ENCODE data around the gene TMEM222. TPM values are rescaled to one million over a fixed set of nuclear protein-coding genes. Genes with fewer than 3 reads are reported as not detected.

The TMEM222 gene
- total and polyA plus RNA-seq, 12 donors: 30.7 to 73.2 (median 49.8) TPM

DNA sequence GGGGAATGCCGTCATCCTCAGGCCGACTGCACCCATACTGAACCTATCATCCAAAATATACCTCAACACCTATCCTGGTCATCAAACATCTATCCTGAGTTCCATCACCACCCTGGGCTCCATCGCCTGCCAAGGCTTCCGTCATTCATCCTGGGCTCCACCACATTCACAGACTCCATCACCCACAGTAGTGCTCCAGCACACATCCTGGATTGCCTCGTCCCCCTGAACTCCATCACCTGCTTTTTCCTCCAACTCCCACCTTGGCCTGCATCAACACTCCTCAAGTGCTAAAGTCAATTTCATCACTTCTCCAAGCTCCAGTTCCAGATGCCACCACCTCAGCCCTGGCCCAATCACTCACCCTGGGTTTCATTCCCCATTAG, 37.0 kb downstream of the TMEM222 start:
- H3K4me3 ChIP-seq: no peak overlapping the region
- H3K27ac ChIP-seq: no peak overlapping the region
- peaks cover 0 to 74% of the 10 kb centered on the region in 2 donors for H3K36me3 ChIP-seq (replicated peaks in 1 of 2)
- H3K4me1 ChIP-seq (replicated peaks in 1 of 2): peaks cover 0 to 5% of the 10 kb centered on the region in 2 donors
- TF ChIP-seq, protein P1, sequence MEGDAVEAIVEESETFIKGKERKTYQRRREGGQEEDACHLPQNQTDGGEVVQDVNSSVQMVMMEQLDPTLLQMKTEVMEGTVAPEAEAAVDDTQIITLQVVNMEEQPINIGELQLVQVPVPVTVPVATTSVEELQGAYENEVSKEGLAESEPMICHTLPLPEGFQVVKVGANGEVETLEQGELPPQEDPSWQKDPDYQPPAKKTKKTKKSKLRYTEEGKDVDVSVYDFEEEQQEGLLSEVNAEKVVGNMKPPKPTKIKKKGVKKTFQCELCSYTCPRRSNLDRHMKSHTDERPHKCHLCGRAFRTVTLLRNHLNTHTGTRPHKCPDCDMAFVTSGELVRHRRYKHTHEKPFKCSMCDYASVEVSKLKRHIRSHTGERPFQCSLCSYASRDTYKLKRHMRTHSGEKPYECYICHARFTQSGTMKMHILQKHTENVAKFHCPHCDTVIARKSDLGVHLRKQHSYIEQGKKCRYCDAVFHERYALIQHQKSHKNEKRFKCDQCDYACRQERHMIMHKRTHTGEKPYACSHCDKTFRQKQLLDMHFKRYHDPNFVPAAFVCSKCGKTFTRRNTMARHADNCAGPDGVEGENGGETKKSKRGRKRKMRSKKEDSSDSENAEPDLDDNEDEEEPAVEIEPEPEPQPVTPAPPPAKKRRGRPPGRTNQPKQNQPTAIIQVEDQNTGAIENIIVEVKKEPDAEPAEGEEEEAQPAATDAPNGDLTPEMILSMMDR (IDR thresholded peaks at IDR 0.05): no peak
- no peak for TF ChIP-seq POLR2A (IDR thresholded peaks at IDR 0.05)
- intact Hi-C loops (cut with DNase I): loop anchor here (5.0 to 10.0 kb wide), 2 partner anchors 33 to 54 kb away; partner anchors contain the start of gene GPR3 (in 2 of the 2)
- H3K9me3 ChIP-seq (replicated peaks in 1 of 3): no peaks in the 10 kb centered on the region
- no peak for DNase-seq
- WGBS, 4 donors: 92 to 99% (median 96%) methylated on average over 5 of the region's 5 CpGs
- H3K27me3 ChIP-seq: no peaks in the 10 kb centered on the region

- peaks cover 0 to 9% of the 10 kb centered on the region in 2 donors for H3K4me1 ChIP-seq (replicated peaks in 1 of 2)
- H3K27ac ChIP-seq: no peak overlapping the region
- H3K27me3 ChIP-seq: no peaks in the 10 kb centered on the region
- 61 to 68% (median 66%) methylated on average over 3 to 9 of the region's 9 CpGs for WGBS, 4 donors
- DNase-seq: no peak
- H3K36me3 ChIP-seq (replicated peaks in 1 of 2): peaks cover 0 to 75% of the 10 kb centered on the region in 2 donors
- TF ChIP-seq, protein P1 (IDR thresholded peaks at IDR 0.05): no peak
- no peak for TF ChIP-seq POLR2A (IDR thresholded peaks at IDR 0.05)
- no peaks in the 10 kb centered on the region for H3K9me3 ChIP-seq (replicated peaks in 1 of 3)
- intact Hi-C loops (cut with DNase I): loop anchor here (5.0 to 10.0 kb wide), 2 partner anchors 33 to 55 kb away; partner anchors contain the start of gene GPR3 (in 2 of the 2)
- H3K4me3 ChIP-seq: no peak overlapping the region
Measured at GRCh38 chr1:27359822-27360158, 37.8 kb downstream of the TMEM222 start.

GRCh38 chr1:27360159-27361043, 38.4 kb downstream of the TMEM222 start:
- 34 to 44% (median 39%) methylated on average over 42 to 71 of the region's 71 CpGs for WGBS, 4 donors
- Histone ChIP-seq H3K27ac (no peak overlapping the region), H3K4me3 (peak overlapping the region in 1 of 4 donors; percentile 37), H3K36me3 (replicated peaks in 1 of 2) (peaks cover 0 to 69% of the 10 kb centered on the region in 2 donors), H3K9me3 (replicated peaks in 1 of 3) (no peaks in the 10 kb centered on the region), H3K27me3 (no peaks in the 10 kb centered on the region), H3K4me1 (replicated peaks in 1 of 2) (peaks cover 0 to 15% of the 10 kb centered on the region in 2 donors)
- intact Hi-C loops (cut with DNase I): no loop called here
- TF ChIP-seq, protein P1 (IDR thresholded peaks at IDR 0.05): no peak
- TF ChIP-seq POLR2A (IDR thresholded peaks at IDR 0.05): no peak
- peak in 2 of 7 donors; percentile 33 to 36 for DNase-seq

GRCh38 chr1:27361044-27361402, 39.1 kb downstream of the TMEM222 start:
- WGBS, 4 donors: 82 to 100% (median 86%) methylated on average over 5 to 21 of the region's 21 CpGs
- peaks cover 0 to 15% of the 10 kb centered on the region in 2 donors for H3K4me1 ChIP-seq (replicated peaks in 1 of 2)
- H3K4me3 ChIP-seq: no peak overlapping the region
- peaks cover 0 to 63% of the 10 kb centered on the region in 2 donors for H3K36me3 ChIP-seq (replicated peaks in 1 of 2)
- intact Hi-C loops (cut with DNase I): no loop called here
- H3K27ac ChIP-seq: no peak overlapping the region
- no peaks in the 10 kb centered on the region for H3K9me3 ChIP-seq (replicated peaks in 1 of 3)
- TF ChIP-seq, protein P1 (IDR thresholded peaks at IDR 0.05): no peak
- no peak for TF ChIP-seq POLR2A (IDR thresholded peaks at IDR 0.05)
- H3K27me3 ChIP-seq: no peaks in the 10 kb centered on the region
- no peak for DNase-seq
